Measurements from ENCODE around the gene CHAD.

GRCh38 chr17:50447870-50448595 is 20.6 kb downstream of the CHAD start:
- TF ChIP-seq CTCF (IDR thresholded peaks at IDR 0.05) = no peak
- no peak for TF ChIP-seq POLR2A (IDR thresholded peaks at IDR 0.05)
- no peak for TF ChIP-seq POLR2AphosphoS5 (IDR thresholded peaks at IDR 0.05)
- TF ChIP-seq EP300 (IDR thresholded peaks at IDR 0.05) = no peak
